ENCODE measurements around the gene ABCB9.

GRCh38 chr12:122969676-122970075, 3.4 kb upstream of the ABCB9 start:
- TF ChIP-seq CTCF (IDR thresholded peaks at IDR 0.05) = no peak
- no peak for TF ChIP-seq POLR2A (IDR thresholded peaks at IDR 0.05)
